AG09309 (cell line): ENCODE data around the gene KRT13.

Experiments
- DNase-seq: peaks from one replicate; pipeline ENCODE4 v3.0.0-alpha.2; 2010; ENCODE audit warnings: low read depth
- H3K4me3 ChIP-seq: 2 replicates; pipeline ENCODE4 v1.5.1; 2011; ENCODE audit warnings: mild to moderate bottlenecking, low read depth, low read length, moderate library complexity; ENCODE audit not compliant: control insufficient read depth
- TF ChIP-seq, protein P1 (sequence below): IDR thresholded peaks from 2 replicates; pipeline ENCODE4 v1.5.1; 2011; ENCODE audit warnings: mild to moderate bottlenecking, low read depth, low read length, inconsistent platforms; ENCODE audit not compliant: insufficient read depth, control insufficient read depth; ENCODE audit errors: missing control alignments

Gene KRT13

DNA sequence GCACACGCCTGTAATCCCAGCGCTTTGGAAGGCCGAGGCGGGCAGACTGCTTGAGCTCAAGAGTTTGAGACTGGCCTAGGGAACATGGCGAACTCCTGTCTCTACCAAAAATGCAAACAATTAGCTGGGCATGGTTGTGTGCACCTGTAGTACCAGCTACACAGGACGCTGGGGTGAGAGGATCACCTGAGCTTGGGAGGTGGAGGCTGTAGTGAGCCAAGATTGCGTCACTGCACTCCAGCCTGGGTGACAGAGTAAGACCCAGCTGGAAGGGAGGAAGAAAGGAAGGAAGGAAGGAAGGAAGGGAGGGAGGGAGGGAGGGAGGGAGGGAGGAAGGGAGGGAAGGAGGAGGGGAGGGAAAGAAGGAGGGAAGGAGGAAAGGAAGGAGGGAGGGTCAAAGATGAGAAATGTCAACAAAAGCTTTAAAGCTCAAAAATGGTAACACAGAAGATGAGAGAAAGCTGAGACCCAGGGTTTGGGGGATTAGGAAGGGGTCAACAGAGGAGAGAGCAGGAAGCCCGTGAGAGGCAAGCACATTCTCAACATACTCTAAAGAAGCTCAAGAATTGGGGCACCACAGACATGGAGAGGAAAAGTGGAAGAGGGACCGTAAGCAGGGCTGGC, 27.6 kb upstream of the KRT13 start:
- H3K4me3 ChIP-seq, result no peak overlapping the region
- TF ChIP-seq, protein P1, sequence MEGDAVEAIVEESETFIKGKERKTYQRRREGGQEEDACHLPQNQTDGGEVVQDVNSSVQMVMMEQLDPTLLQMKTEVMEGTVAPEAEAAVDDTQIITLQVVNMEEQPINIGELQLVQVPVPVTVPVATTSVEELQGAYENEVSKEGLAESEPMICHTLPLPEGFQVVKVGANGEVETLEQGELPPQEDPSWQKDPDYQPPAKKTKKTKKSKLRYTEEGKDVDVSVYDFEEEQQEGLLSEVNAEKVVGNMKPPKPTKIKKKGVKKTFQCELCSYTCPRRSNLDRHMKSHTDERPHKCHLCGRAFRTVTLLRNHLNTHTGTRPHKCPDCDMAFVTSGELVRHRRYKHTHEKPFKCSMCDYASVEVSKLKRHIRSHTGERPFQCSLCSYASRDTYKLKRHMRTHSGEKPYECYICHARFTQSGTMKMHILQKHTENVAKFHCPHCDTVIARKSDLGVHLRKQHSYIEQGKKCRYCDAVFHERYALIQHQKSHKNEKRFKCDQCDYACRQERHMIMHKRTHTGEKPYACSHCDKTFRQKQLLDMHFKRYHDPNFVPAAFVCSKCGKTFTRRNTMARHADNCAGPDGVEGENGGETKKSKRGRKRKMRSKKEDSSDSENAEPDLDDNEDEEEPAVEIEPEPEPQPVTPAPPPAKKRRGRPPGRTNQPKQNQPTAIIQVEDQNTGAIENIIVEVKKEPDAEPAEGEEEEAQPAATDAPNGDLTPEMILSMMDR, result no peak
- DNase-seq, result no peak

DNA sequence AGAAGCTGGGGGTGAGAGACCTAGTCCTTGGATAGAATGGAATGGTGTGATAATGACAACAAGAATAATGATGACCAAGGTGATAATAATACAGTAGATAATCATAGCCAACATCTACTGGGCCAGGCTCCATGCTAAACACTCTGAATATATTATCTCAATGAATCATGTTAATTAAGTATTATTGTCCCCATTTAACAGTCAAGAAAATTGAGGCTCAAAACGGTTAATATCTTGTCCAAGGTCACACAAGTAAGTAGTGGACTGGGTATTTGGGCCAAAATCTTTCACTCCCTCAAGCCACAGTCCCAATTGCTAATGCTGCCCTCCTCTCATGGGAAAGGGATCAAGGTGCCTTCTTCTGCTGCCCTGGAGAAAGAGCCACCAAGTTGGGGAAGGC, 26.6 kb upstream of the KRT13 start:
- no peak for DNase-seq
- TF ChIP-seq, protein P1, result no peak
- H3K4me3 ChIP-seq, result no peak overlapping the region

DNA sequence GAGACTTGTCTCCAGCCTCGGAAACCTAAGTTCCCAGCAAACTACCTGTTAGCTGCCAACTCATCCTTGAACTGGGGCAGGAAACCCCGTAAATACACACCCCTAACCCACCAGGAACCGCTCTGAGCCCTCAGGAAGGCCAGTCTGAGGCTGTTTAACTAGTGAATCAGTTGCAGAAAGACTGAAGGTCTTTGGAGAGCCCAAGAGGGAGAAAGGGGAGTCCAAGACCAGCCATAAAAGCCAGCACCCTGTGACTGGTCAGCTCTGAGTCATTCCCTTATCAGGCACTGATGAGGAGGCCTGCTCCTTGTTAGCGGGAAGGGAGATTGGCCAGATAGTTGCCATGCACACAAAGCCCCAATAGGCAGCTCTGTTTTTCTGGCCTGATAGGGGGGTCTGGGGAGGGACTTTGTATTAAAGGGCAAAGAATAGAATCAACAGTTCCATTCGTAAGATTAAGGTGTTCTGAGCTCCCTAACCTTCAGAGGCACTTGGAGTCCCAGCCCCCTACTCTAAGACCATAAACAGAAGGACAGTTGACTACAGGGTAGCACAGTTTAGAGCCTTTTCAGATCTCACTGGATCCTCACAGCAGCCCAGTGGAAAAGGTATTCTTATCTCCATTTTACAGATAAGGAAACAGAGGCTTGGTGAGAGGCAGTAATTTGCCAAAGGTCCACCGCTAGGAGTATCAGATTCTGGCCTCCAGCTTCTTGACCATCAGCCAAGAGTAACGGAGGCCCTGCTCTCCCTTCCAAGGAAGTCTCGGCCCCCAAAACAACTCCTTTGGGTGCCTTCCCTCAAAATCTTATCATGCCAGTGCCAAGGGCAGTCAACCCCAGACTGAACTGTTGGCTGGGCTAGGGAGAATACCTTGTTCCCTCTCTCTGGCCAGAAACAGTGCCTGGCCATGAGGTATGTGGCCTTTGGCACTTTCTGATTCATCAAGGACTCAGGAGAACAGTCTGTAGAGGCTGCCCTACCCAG, 24.9 kb upstream of the KRT13 start:
- H3K4me3 ChIP-seq, result no peak overlapping the region
- DNase-seq, result peak; percentile 77
- TF ChIP-seq, protein P1, result no peak

DNA sequence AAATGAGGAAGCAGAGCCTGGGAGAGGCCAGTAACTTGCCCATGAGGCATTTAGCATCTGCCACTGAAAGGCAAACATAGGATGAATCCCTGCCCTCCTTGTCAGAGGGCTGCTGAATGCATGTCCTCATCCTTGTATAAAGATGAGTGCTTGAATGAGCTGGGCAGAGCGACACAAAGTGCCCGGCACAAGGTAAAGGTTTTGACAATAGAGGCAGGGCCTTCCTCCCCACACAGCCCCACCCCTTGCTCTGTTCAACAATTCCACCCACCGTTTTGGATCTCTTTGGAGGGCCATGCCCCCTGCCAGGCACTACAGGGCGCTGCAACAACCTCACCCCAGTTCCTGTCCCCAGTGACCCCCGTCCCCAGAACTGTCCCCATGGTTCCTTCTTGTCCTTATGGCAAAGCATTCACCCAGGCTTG, 24.1 kb upstream of the KRT13 start:
- no peak overlapping the region for H3K4me3 ChIP-seq
- DNase-seq, result no peak
- TF ChIP-seq, protein P1, result no peak

DNA sequence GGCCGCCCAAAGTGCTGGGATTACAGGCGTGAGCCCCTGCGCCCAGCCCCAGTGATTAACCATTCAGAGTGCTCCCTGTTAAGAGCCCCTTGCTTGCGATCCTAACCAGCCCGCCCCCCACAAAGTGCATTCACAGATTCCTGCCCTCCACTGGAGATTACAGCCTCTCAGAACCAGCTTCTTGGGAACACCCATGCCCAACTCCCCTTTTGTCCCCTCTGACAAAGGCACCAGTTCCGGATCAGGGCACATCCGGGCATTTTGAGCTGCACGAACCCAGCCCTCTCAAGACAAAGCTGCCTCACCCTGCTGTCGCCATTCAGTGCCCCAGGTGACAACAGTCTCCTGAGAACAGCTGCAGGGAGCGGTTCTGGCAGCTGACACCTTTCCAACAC, 23.5 kb upstream of the KRT13 start:
- H3K4me3 ChIP-seq, result no peak overlapping the region
- TF ChIP-seq, protein P1, result no peak
- no peak for DNase-seq

DNA sequence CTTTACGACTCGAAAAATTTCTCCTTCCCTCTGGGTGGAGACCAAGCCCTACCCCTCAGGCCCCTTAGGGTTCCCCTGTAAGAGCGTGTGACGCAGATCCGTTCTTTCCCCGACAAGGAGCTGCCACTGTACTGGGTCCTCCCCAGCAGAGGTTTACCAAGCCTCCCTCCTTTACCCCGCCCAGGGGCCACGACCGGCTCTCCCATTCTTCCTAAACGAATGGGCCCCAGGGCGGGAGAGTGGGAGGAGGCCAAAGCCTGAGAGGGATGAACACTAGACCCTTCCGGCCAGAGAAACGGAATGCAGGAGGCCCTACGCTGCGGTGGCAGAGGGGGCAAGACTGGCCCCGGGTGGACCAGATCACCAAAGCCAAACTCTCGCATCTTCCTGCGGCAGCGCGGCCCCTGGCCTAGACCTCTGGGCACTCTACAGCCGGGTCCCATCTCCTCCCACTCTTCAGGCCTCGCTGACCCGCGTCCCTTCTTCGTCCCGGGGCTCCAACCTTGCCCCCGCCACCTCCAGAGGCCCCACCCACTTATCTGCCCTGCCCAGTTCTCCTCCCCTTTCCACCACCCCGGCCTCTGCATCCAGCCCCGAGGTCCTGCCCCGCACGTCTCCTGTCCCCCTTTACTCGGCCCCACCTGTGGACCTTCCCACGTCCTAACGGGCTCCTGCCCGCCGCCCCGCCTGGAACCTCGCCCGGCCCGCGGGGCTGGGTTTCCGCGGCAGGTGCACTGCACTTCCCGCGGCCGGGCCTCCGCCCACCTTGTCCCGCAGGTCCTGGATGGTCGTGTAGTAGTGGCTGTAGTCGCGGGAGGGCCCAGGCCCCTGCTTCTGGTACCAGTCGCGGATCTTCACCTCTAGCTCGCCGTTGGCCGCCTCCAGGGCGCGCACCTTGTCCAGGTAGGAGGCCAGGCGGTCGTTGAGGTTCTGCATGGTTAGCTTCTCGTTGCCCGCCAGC, 21.9 kb upstream of the KRT13 start:
- TF ChIP-seq, protein P1, result no peak
- peak overlapping the region; percentile 62 for H3K4me3 ChIP-seq
- no peak for DNase-seq
